Mammary epithelial cell (primary cell): ENCODE results near the gene RAMP2.

Source experiments
- CTCF ChIP-seq, 2 donors: IDR thresholded peaks in 1 of 2; conservative IDR thresholded peaks in 1 of 2; 2 replicates each; pipeline ENCODE4 v1.5.1; 2011 to 2012; ENCODE audit warnings: inconsistent platforms in 2 of 2, low read length in 2 of 2, mild to moderate bottlenecking in 2 of 2, control low read depth in 1 of 2, low read depth in 1 of 2; ENCODE audit not compliant: insufficient read depth in 1 of 2; ENCODE audit errors: extremely low read depth in 1 of 2
- EZH2 ChIP-seq: IDR thresholded peaks from 2 replicates; pipeline ENCODE4 v1.6.1; 2012; ENCODE audit warnings: low read length, inconsistent platforms, borderline replicate concordance

GRCh38 chr17:42806249-42806648 is 45.2 kb downstream of the RAMP2 start:
- TF ChIP-seq CTCF (conservative IDR thresholded peaks at IDR 0.05 in 1 of 2, IDR thresholded peaks at IDR 0.05 in 1 of 2; ENCODE audit: extremely low read depth in 1 of 2, insufficient read depth in 1 of 2, low read depth in 1 of 2, low read length in 2 of 2) (no peak), EZH2 (no peak)
